Measurements from ENCODE around the gene SRCIN1.

SRCIN1 gene

GRCh38 chr17:38536661-38537060 is 69.1 kb downstream of the SRCIN1 start:
- no peak for TF ChIP-seq CTCF (IDR thresholded peaks at IDR 0.05)

GRCh38 chr17:38535886-38536285 is 69.9 kb downstream of the SRCIN1 start:
- TF ChIP-seq CTCF (IDR thresholded peaks at IDR 0.05): no peak

- TF ChIP-seq CTCF (IDR thresholded peaks at IDR 0.05): no peak
Observed at GRCh38 chr17:38534498-38534885, 71.3 kb downstream of the SRCIN1 start.

GRCh38 chr17:38533866-38534497 is 71.8 kb downstream of the SRCIN1 start:
- TF ChIP-seq CTCF (IDR thresholded peaks at IDR 0.05): no peak

GRCh38 chr17:38533241-38533640 is 72.5 kb downstream of the SRCIN1 start:
- TF ChIP-seq CTCF (IDR thresholded peaks at IDR 0.05): no peak

- TF ChIP-seq CTCF (IDR thresholded peaks at IDR 0.05): no peak
Observed at GRCh38 chr17:38532451-38532850, 73.3 kb downstream of the SRCIN1 start.

GRCh38 chr17:38512473-38513058 is 93.2 kb downstream of the SRCIN1 start:
- TF ChIP-seq CTCF (IDR thresholded peaks at IDR 0.05): no peak

All from LNCAP (cell line).